Activated T-helper 9 cell treated with anti-CD3 and anti-CD28 coated beads, Interleukin-2, amount 50 U/mL, for 16 hours (primary cell): ENCODE measurements around the gene CELF4.

Experiments
- DNase-seq: peaks from one replicate; pipeline ENCODE4 v3.0.0-alpha.2; 2020; ENCODE audit warnings: low read depth

CELF4 gene

GRCh38 chr18:37565101-37565976 lies at the start of gene CELF4:
Gene CELF4 (minus strand): TSS chr18:37565798.
- DNase-seq: no peak

GRCh38 chr18:37613253-37613565 lies 47.6 kb upstream of the CELF4 start:
- DNase-seq: no peak

GRCh38 chr18:37612524-37613252 lies 47.1 kb upstream of the CELF4 start:
- no peak for DNase-seq

DNA sequence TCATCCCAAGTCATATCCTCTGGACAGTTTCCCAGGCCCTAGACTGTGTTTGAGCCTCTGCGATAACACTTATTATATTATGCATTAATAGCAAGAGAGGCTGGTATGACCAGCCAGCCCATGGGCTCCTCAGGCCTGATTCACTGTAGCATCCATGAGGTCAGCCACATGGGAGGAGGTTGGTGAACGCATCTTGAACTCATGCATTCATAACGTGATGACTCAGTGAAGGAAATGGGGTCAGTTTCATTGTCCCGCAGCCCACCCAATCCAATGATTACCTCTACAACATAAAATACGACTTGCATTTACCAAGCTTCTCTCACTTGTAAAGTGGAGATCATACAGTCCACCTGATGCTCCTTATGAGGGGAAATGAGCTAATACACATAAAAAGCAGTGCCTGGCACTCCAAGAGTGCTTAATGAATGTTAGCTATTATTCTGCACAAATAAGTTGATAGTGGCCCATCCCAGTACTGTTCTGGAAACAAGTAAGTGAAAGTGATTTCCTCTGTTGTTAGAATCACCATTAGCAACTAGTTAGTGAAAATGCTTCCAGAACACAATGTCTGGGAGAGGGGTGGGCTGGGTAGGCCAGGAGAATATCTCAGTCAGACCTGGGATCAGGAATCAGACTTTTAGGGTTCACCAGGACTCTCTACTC lies 46.1 kb upstream of the CELF4 start:
- no peak for DNase-seq

GRCh38 chr18:37608876-37609275 lies 43.3 kb upstream of the CELF4 start:
- DNase-seq: no peak

DNA sequence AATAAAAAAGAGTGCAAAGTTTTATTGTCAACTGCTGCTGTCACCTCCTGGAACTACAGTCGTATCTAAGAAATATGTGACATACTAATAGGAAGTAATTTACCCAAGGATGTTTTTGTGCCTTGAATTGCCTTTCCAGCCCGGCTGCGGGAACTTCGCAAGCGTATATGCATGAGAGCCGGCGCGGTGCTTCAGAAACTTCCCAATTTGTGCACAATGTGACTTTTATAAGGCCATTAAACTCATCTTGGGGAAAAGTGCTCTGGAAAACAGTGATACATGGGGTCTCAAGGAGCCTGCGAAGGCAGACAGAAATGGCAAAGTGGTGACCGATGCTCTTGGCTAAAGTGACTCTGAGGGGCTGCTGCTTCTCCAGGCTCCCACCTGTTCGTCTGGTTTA lies 41.7 kb upstream of the CELF4 start:
- no peak for DNase-seq

GRCh38 chr18:37604032-37604431 lies 38.4 kb upstream of the CELF4 start:
- no peak for DNase-seq

- no peak for DNase-seq
These were observed 33.6 kb upstream of the CELF4 start for GRCh38 chr18:37598966-37599896.

- DNase-seq: no peak
These were observed 32.8 kb upstream of the CELF4 start for GRCh38 chr18:37598396-37598795.

- DNase-seq: no peak
These were observed 24.7 kb upstream of the CELF4 start for GRCh38 chr18:37590346-37590745.

- no peak for DNase-seq
These were observed 22.7 kb upstream of the CELF4 start for GRCh38 chr18:37588289-37588688.

GRCh38 chr18:37586656-37587225 lies 21.1 kb upstream of the CELF4 start:
- DNase-seq: no peak

DNA sequence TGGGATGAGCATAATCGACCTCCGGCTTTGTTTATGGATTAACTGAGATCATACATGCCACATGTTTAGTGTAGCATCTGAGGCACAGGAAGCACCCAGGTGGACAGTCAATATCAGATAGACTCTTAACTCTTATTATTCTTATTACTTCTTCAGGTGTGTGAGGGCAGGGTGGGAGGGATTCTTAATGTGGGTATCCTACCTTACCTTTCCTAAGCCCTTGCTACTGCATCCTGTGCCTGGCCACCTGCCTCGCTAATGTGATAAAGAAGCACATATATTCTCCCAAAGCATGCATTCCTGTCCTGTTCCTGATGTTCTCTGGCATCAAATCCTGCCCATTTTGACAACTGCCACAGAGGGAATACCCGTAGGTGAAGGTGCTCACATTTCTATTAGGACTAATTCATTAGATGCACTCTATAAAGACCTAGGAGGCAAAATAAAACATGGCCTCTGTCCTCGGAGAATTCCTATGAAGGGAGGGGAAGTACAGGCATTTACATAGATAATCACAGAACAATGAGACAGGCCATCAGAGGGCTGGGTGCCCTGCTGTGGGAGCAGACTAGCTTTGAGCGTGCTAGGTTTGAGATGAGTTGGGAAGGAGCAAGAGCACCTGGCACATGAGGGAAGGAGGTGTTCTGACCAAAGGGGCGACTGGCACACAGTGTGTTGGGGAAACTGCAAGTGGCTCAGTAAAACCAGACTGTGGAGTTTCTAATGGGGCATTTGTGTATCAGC lies 19.5 kb upstream of the CELF4 start:
- no peak for DNase-seq

DNA sequence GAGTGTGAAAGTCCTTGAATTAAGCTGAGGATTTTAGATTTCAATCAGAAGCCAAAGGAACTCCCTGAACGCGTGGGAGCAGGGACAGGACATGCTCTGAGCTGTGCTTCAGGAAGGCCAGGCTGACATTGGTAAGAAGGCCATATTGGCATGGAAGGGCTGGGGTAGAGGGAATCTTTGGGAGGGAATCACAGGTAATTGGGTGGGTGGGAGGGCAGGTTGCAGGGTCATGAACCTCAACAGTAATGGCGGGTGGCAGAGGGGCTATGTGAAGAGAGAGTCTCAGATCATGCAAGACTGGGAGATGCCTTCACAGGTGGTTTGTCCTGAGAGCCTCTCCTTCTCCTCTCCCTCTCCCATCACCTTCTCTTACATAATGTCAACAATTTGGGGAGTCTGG lies 18.6 kb upstream of the CELF4 start:
- DNase-seq: no peak

GRCh38 chr18:37582261-37582660 lies 16.7 kb upstream of the CELF4 start:
- no peak for DNase-seq

- DNase-seq: no peak
These were observed 13.4 kb upstream of the CELF4 start for GRCh38 chr18:37578886-37579513.

DNA sequence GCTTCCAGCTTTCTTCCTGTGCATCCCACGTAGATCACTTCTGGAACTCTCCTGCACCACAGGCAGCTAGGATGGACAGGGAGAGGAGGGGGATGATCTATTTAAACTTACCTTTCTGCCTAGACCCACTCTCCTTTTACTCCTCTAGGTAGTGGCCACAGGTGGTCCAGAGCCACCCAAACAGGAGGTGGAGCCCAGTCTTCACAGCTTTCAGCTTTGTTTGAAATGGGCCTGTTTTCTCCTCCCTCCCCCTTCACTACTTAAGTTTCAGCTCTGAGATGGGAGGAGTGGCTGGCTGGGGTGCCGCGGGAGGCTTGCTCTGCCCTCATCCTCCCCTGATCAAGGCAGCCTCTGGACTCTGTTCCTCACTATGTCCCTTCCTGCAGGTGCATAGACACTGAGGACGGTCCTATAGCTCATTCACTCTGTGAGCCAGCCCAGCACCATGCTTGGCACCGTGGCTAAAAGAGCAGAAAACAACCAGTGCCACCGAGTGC lies 12.6 kb upstream of the CELF4 start:
- no peak for DNase-seq

- DNase-seq: no peak
These were observed 11.5 kb upstream of the CELF4 start for GRCh38 chr18:37577051-37577611.

DNA sequence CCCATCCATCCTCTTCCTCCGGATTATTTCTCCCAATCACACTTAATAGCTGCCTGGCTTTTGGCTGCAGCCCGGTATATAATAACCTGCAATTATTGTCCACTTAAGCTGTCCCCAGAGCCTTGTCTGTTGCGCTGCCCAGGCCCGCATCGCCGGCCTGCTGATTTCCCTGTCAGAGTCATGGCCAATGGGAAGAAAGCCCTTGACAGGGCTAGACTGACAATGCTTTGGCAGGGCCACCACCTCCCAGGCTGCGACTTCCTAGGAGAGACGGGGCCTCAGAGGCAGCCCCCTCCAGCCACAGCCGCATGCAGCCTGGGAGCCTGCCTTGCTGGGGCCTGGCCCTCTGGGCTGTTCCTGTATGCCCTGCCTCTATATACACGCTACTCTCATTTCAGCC lies 10.0 kb upstream of the CELF4 start:
- no peak for DNase-seq

GRCh38 chr18:37574113-37574512 lies 8.5 kb upstream of the CELF4 start:
- DNase-seq: no peak
